DOHH2 (cell line): ENCODE data around the gene SIRT7.

ENCODE experiments used
- H3F3A ChIP-seq: fragments of 200-600 bp; sonication (generic), shearing (Covaris generic); 2 replicates; pipeline ENCODE4 v1.6.0; 2016; ENCODE audit warnings: antibody characterized with exemption, mild to moderate bottlenecking; ENCODE audit not compliant: control insufficient read depth, insufficient read depth
- H3K27ac ChIP-seq: fragments of 200-600 bp; sonication (generic); 2 replicates; pipeline ENCODE4 v1.5.1; 2014; ENCODE audit warnings: low read depth, mild to moderate bottlenecking, low read length, moderate library complexity
- H3K27me3 ChIP-seq: fragments of 200-600 bp; sonication (generic); 2 replicates; pipeline ENCODE4 v1.6.1; 2014; ENCODE audit warnings: mild to moderate bottlenecking, low read length, mixed read lengths; ENCODE audit not compliant: control insufficient read depth
- H3K36me3 ChIP-seq: fragments of 200-600 bp; sonication (generic); 2 replicates; pipeline ENCODE4 v1.6.1; 2014; ENCODE audit warnings: mild to moderate bottlenecking, low read length, moderate library complexity, mixed read lengths; ENCODE audit not compliant: control insufficient read depth
- H3K4me1 ChIP-seq: fragments of 200-600 bp; sonication (generic); 2 replicates; pipeline ENCODE4 v1.6.1; 2014; ENCODE audit warnings: mild to moderate bottlenecking, low read length, mixed read lengths; ENCODE audit not compliant: control insufficient read depth
- H3K4me2 ChIP-seq: fragments of 200-600 bp; sonication (generic); 2 replicates; pipeline ENCODE4 v1.6.0; 2014; ENCODE audit warnings: mild to moderate bottlenecking, low read length, moderate library complexity
- H3K4me3 ChIP-seq: fragments of 200-600 bp; sonication (generic); 2 replicates; pipeline ENCODE4 v1.5.1; 2014; ENCODE audit warnings: mild to moderate bottlenecking, low read length, mixed read lengths
- H3K79me2 ChIP-seq: fragments of 200-600 bp; sonication (generic); 2 replicates; pipeline ENCODE4 v1.6.1; 2014; ENCODE audit warnings: mild to moderate bottlenecking, low read length, mixed read lengths; ENCODE audit not compliant: control insufficient read depth
- H3K9me2 ChIP-seq: fragments of 200-600 bp; sonication (generic); replicated peaks from 2 replicates; pipeline ENCODE4 v1.6.1; 2014; ENCODE audit warnings: mild to moderate bottlenecking, low read length, mixed read lengths; ENCODE audit not compliant: control insufficient read depth
- H3K9me3 ChIP-seq: fragments of 200-600 bp; sonication (generic); 2 replicates; pipeline ENCODE4 v1.6.1; 2014; ENCODE audit warnings: antibody characterized with exemption, low read length, mixed read lengths; ENCODE audit not compliant: control insufficient read depth, insufficient read depth
- H4K20me1 ChIP-seq: fragments of 200-600 bp; sonication (generic); 2 replicates; pipeline ENCODE4 v1.6.0; 2014; ENCODE audit warnings: low read depth, mild to moderate bottlenecking, antibody characterized with exemption, low read length, moderate library complexity; ENCODE audit not compliant: control insufficient read depth, insufficient read depth
- CTCF ChIP-seq: fragments of 200-600 bp; sonication (generic); IDR thresholded peaks from one replicate; pipeline ENCODE4 v1.5.1; 2014; ENCODE audit warnings: antibody characterized with exemption, mild to moderate bottlenecking, low read depth, low read length; ENCODE audit not compliant: poor library complexity, severe bottlenecking
- EZH2phosphoT487 ChIP-seq: fragments of 200-600 bp; sonication (generic); IDR thresholded peaks from 2 replicates; pipeline ENCODE4 v1.6.1; 2017; ENCODE audit warnings: borderline replicate concordance, mild to moderate bottlenecking, antibody characterized with exemption, low read length, moderate library complexity, mixed read lengths

SIRT7 gene

GRCh38 chr17:81900181-81900820 is 17.7 kb downstream of the SIRT7 start:
- Histone ChIP-seq H3K4me1 (no peaks in the 10 kb centered on the region; the same call in 1 of the 2 replicates), H3K9me2 (no peaks in the 10 kb centered on the region), H3K27me3 (peaks cover 2% of the 10 kb centered on the region), H3K79me2 (peaks cover 2% of the 10 kb centered on the region), H3K27ac (no peak overlapping the region), H3K9me3 (no peaks in the 10 kb centered on the region), H4K20me1 (peaks cover 4% of the 10 kb centered on the region; the same call in 1 of the 2 replicates), H3K36me3 (peaks cover 49% of the 10 kb centered on the region), H3F3A (no peaks in the 10 kb centered on the region), H3K4me2 (no peak overlapping the region), H3K4me3 (no peak overlapping the region)
- TF ChIP-seq EZH2phosphoT487, result no peak
- TF ChIP-seq CTCF, result no peak

- H3F3A ChIP-seq, result no peaks in the 10 kb centered on the region
- no peak overlapping the region for H3K4me2 ChIP-seq
- H3K36me3 ChIP-seq, result peaks cover 48% of the 10 kb centered on the region
- H4K20me1 ChIP-seq, result peaks cover 4% of the 10 kb centered on the region; the same call in 1 of the 2 replicates
- no peaks in the 10 kb centered on the region for H3K9me2 ChIP-seq
- H3K27ac ChIP-seq, result no peak overlapping the region
- peaks cover 6% of the 10 kb centered on the region for H3K79me2 ChIP-seq
- no peaks in the 10 kb centered on the region for H3K9me3 ChIP-seq
- no peak for TF ChIP-seq EZH2phosphoT487
- H3K4me1 ChIP-seq, result peaks cover under 1% of the 10 kb centered on the region
- H3K27me3 ChIP-seq, result peaks cover 2% of the 10 kb centered on the region
- no peak overlapping the region for H3K4me3 ChIP-seq
Measured at GRCh38 chr17:81899514-81900166, 18.3 kb downstream of the SIRT7 start.

GRCh38 chr17:81898885-81899284 is 19.1 kb downstream of the SIRT7 start:
- H3K4me3 ChIP-seq, result no peak overlapping the region
- H3K4me1 ChIP-seq, result peaks cover 7% of the 10 kb centered on the region
- H3F3A ChIP-seq, result no peaks in the 10 kb centered on the region
- peaks cover 47% of the 10 kb centered on the region for H3K36me3 ChIP-seq
- no peak overlapping the region for H3K27ac ChIP-seq
- H3K4me2 ChIP-seq, result no peak overlapping the region
- H3K9me3 ChIP-seq, result no peaks in the 10 kb centered on the region
- H3K9me2 ChIP-seq, result no peaks in the 10 kb centered on the region
- peaks cover 2% of the 10 kb centered on the region for H3K27me3 ChIP-seq
- peaks cover 4% of the 10 kb centered on the region; the same call in 1 of the 2 replicates for H4K20me1 ChIP-seq
- TF ChIP-seq EZH2phosphoT487, result no peak
- TF ChIP-seq CTCF, result no peak
- peaks cover 12% of the 10 kb centered on the region for H3K79me2 ChIP-seq
